ENCODE data around the gene KRTAP24-1.

The KRTAP24-1 gene

GRCh38 chr21:30289215-30289614, 6.5 kb upstream of the KRTAP24-1 start, which contains the start of gene KRTAP25-1:
Gene KRTAP25-1, minus strand, starts transcription at chr21:30289514. Its CDS starts 24 bp downstream, at chr21:30289490.
- TF ChIP-seq PKNOX1 (IDR thresholded peaks at IDR 0.05) (peak; percentile 54; the same call in 1 of the 2 replicates), ELF4 (IDR thresholded peaks at IDR 0.05) (no peak)
- no peak for DNase-seq (ENCODE audit: extremely low spot score)
- CTCF ChIA-PET: no interaction called here
- POLR2A ChIA-PET: no interaction called here

- ChIA-PET POLR2A (no interaction called here), CTCF (no interaction called here)
- DNase-seq (ENCODE audit: extremely low spot score): no peak
- TF ChIP-seq FOXM1 (IDR thresholded peaks at IDR 0.05; ENCODE audit: borderline replicate concordance): no peak
- no peak for TF ChIP-seq FOXA1 (IDR thresholded peaks at IDR 0.05)
- TF ChIP-seq ARNT (IDR thresholded peaks at IDR 0.05): no peak
- TF ChIP-seq L3MBTL2 (conservative IDR thresholded peaks at IDR 0.05): no peak
- no peak for TF ChIP-seq BHLHE40 (IDR thresholded peaks at IDR 0.05; ENCODE audit: borderline replicate concordance)
- no peak for TF ChIP-seq ZNF384 (IDR thresholded peaks at IDR 0.05)
- TF ChIP-seq CTBP1 (IDR thresholded peaks at IDR 0.05; ENCODE audit: borderline replicate concordance): no peak
- TF ChIP-seq PKNOX1 (IDR thresholded peaks at IDR 0.05): no peak
- no peak for TF ChIP-seq HDGF (IDR thresholded peaks at IDR 0.05; ENCODE audit: borderline replicate concordance)
- no peak for TF ChIP-seq TARDBP (IDR thresholded peaks at IDR 0.05)
- TF ChIP-seq LEF1 (IDR thresholded peaks at IDR 0.05; ENCODE audit: borderline replicate concordance): no peak
- TF ChIP-seq SUZ12 (IDR thresholded peaks at IDR 0.05): no peak
- TF ChIP-seq ELF4 (IDR thresholded peaks at IDR 0.05): no peak
- no peak for TF ChIP-seq SP1 (IDR thresholded peaks at IDR 0.05)
- no peak for TF ChIP-seq FOXK2 (IDR thresholded peaks at IDR 0.05)
- no peak for TF ChIP-seq NFRKB (IDR thresholded peaks at IDR 0.05)
These were observed 11.1 kb downstream of the KRTAP24-1 start for GRCh38 chr21:30271611-30272010.

- TF ChIP-seq ZNF384 (IDR thresholded peaks at IDR 0.05) (no peak), FOXA1 (IDR thresholded peaks at IDR 0.05) (no peak), FOXM1 (IDR thresholded peaks at IDR 0.05; ENCODE audit: borderline replicate concordance) (no peak), CTBP1 (IDR thresholded peaks at IDR 0.05; ENCODE audit: borderline replicate concordance) (no peak), NFRKB (IDR thresholded peaks at IDR 0.05) (no peak), TARDBP (IDR thresholded peaks at IDR 0.05) (no peak), L3MBTL2 (conservative IDR thresholded peaks at IDR 0.05) (no peak), ELF4 (IDR thresholded peaks at IDR 0.05) (no peak), PKNOX1 (IDR thresholded peaks at IDR 0.05) (no peak), SUZ12 (IDR thresholded peaks at IDR 0.05) (no peak)
- no peak for DNase-seq (ENCODE audit: extremely low spot score)
- ChIA-PET CTCF (no interaction called here), POLR2A (no interaction called here)
These were observed 11.6 kb downstream of the KRTAP24-1 start for GRCh38 chr21:30271156-30271555.

GRCh38 chr21:30269803-30270530, 12.8 kb downstream of the KRTAP24-1 start:
- TF ChIP-seq ELF4 (IDR thresholded peaks at IDR 0.05): no peak
- CTCF ChIA-PET: no interaction called here

GRCh38 chr21:30268608-30269197, 14.0 kb downstream of the KRTAP24-1 start:
- DNase-seq (ENCODE audit: extremely low spot score): peak; percentile 35
- CTCF ChIA-PET: interaction anchor here (0.7 kb wide), 1 partner anchor 12 kb away, joined by 3 read pairs; no protein-coding TSS in a partner anchor
- TF ChIP-seq FOXM1 (IDR thresholded peaks at IDR 0.05; ENCODE audit: borderline replicate concordance): no peak
- no peak for TF ChIP-seq SUZ12 (IDR thresholded peaks at IDR 0.05)
- no peak for TF ChIP-seq HDGF (IDR thresholded peaks at IDR 0.05; ENCODE audit: borderline replicate concordance)
- TF ChIP-seq ELF4 (IDR thresholded peaks at IDR 0.05): no peak
- TF ChIP-seq CTBP1 (IDR thresholded peaks at IDR 0.05; ENCODE audit: borderline replicate concordance): no peak
- TF ChIP-seq LEF1 (IDR thresholded peaks at IDR 0.05; ENCODE audit: borderline replicate concordance): no peak
- no peak for TF ChIP-seq TARDBP (IDR thresholded peaks at IDR 0.05)
- POLR2A ChIA-PET: no interaction called here

More at GRCh38 chr21:30269803-30270530, 12.8 kb downstream of the KRTAP24-1 start:
- POLR2A ChIA-PET: no interaction called here
- DNase-seq (ENCODE audit: extremely low spot score): no peak

- POLR2A ChIA-PET: no interaction called here
- DNase-seq (ENCODE audit: extremely low spot score): peak; percentile 36
- CTCF ChIA-PET: no interaction called here
- TF ChIP-seq ZNF384 (IDR thresholded peaks at IDR 0.05) (no peak), FOXK2 (IDR thresholded peaks at IDR 0.05) (no peak), HDGF (IDR thresholded peaks at IDR 0.05; ENCODE audit: borderline replicate concordance) (no peak), TARDBP (IDR thresholded peaks at IDR 0.05) (no peak), SUZ12 (IDR thresholded peaks at IDR 0.05) (no peak), NFRKB (IDR thresholded peaks at IDR 0.05) (no peak), CTBP1 (IDR thresholded peaks at IDR 0.05; ENCODE audit: borderline replicate concordance) (no peak), LEF1 (IDR thresholded peaks at IDR 0.05; ENCODE audit: borderline replicate concordance) (no peak), BHLHE40 (IDR thresholded peaks at IDR 0.05; ENCODE audit: borderline replicate concordance) (no peak), FOXA1 (IDR thresholded peaks at IDR 0.05) (no peak), PKNOX1 (IDR thresholded peaks at IDR 0.05) (no peak), ARNT (IDR thresholded peaks at IDR 0.05) (no peak), FOXM1 (IDR thresholded peaks at IDR 0.05; ENCODE audit: borderline replicate concordance) (no peak), ELF4 (IDR thresholded peaks at IDR 0.05) (no peak)
These were observed 25.0 kb downstream of the KRTAP24-1 start for GRCh38 chr21:30257773-30258172.

Measured in HEK293T (cell line).